HCT116 (cell line): ENCODE measurements around the gene TSPEAR.

Experiments
- CBX3 ChIP-seq: IDR thresholded peaks from 2 replicates; pipeline ENCODE4 v1.6.1; 2012; ENCODE audit warnings: low read depth
- CEBPB ChIP-seq: IDR thresholded peaks from 2 replicates; pipeline ENCODE4 v1.6.1; 2012; ENCODE audit warnings: low read depth
- CTCF ChIP-seq, 3 experiments: fragments of 200-600 bp in 1 of 3; sonication (generic) in 1 of 3; IDR thresholded peaks in 2 of 3; conservative IDR thresholded peaks in 1 of 3; 2 replicates each; pipeline ENCODE4 v1.5.1; 2012 to 2017; ENCODE audit warnings: low read depth in 2 of 3, low read length in 2 of 3, antibody characterized with exemption in 1 of 3, borderline replicate concordance in 1 of 3, control low read depth in 1 of 3, mild to moderate bottlenecking in 1 of 3, mixed read lengths in 1 of 3, mixed run types in 1 of 3, moderate library complexity in 1 of 3; ENCODE audit not compliant: insufficient read depth in 1 of 3
- ELF1 ChIP-seq: IDR thresholded peaks from 2 replicates; pipeline ENCODE4 v1.6.1; 2012; ENCODE audit warnings: low read depth, borderline replicate concordance
- EZH2 ChIP-seq: fragments of 200-600 bp; sonication (generic); IDR thresholded peaks from 2 replicates; pipeline ENCODE4 v1.6.1; 2017; ENCODE audit warnings: antibody characterized with exemption, mixed run types
- EZH2phosphoT487 ChIP-seq: fragments of 200-600 bp; IDR thresholded peaks from 2 replicates; pipeline ENCODE4 v1.6.1; 2018; ENCODE audit warnings: antibody characterized with exemption, borderline replicate concordance
- JUND ChIP-seq: IDR thresholded peaks from 2 replicates; pipeline ENCODE4 v1.6.1; 2012
- MAX ChIP-seq: IDR thresholded peaks from 2 replicates; pipeline ENCODE4 v1.6.1; 2012
- POLR2A ChIP-seq: IDR thresholded peaks from 2 replicates; pipeline ENCODE4 v1.7.0; 2011; ENCODE audit warnings: borderline replicate concordance; ENCODE audit not compliant: insufficient read depth, insufficient read length; ENCODE audit errors: extremely low read depth
- REST ChIP-seq: IDR thresholded peaks from 2 replicates; pipeline ENCODE4 v1.6.1; 2012; ENCODE audit warnings: low read depth
- TCF7L2 ChIP-seq: IDR thresholded peaks from 2 replicates; pipeline ENCODE4 v1.7.0; 2011; ENCODE audit warnings: borderline replicate concordance, inconsistent platforms; ENCODE audit not compliant: insufficient read depth, insufficient read length; ENCODE audit errors: extremely low read depth
- YY1 ChIP-seq: IDR thresholded peaks from 2 replicates; pipeline ENCODE4 v1.6.1; 2011; ENCODE audit warnings: low read length, low read depth, moderate library complexity, mild to moderate bottlenecking; ENCODE audit not compliant: insufficient replicate concordance; ENCODE audit errors: extremely low read depth
- ZFX ChIP-seq: fragments of 450-650 bp; IDR thresholded peaks from 2 replicates; pipeline ENCODE4 v1.6.1; 2017
- ZNF274 ChIP-seq: fragments of 200-500 bp; sonication (Bioruptor generic); IDR thresholded peaks from 2 replicates; pipeline ENCODE4 v1.6.1; 2014; ENCODE audit warnings: mild to moderate bottlenecking, low read depth, low read length, inconsistent platforms

- TF ChIP-seq CTCF (IDR thresholded peaks at IDR 0.05 in 2 of 3, conservative IDR thresholded peaks at IDR 0.05 in 1 of 3; ENCODE audit: borderline replicate concordance in 1 of 3, insufficient read depth in 1 of 3, low read depth in 2 of 3, low read length in 2 of 3), result no peak
- TF ChIP-seq POLR2A, result no peak
- TF ChIP-seq ELF1, result no peak
- TF ChIP-seq ZFX, result no peak
- no peak for TF ChIP-seq ZNF274
- no peak for TF ChIP-seq TCF7L2
- no peak for TF ChIP-seq CEBPB
- TF ChIP-seq EZH2phosphoT487, result no peak
- no peak for TF ChIP-seq EZH2
- no peak for TF ChIP-seq YY1
- no peak for TF ChIP-seq CBX3
- TF ChIP-seq MAX, result no peak
- TF ChIP-seq REST, result no peak
- TF ChIP-seq JUND, result no peak
These were observed 39.5 kb downstream of the TSPEAR start for GRCh38 chr21:44671911-44672310.
